GM10266 (cell line): ENCODE measurements around the gene TCEAL4.

Experiments used
- DNase-seq: peaks from one replicate; pipeline ENCODE4 v3.0.0; 2012; ENCODE audit errors: extremely low spot score
- CTCF ChIP-seq: IDR thresholded peaks from 2 replicates; pipeline ENCODE4 v1.5.1; 2012; ENCODE audit warnings: mild to moderate bottlenecking, low read depth; ENCODE audit not compliant: control insufficient read depth, insufficient read depth; ENCODE audit errors: missing control alignments

Gene TCEAL4

DNA sequence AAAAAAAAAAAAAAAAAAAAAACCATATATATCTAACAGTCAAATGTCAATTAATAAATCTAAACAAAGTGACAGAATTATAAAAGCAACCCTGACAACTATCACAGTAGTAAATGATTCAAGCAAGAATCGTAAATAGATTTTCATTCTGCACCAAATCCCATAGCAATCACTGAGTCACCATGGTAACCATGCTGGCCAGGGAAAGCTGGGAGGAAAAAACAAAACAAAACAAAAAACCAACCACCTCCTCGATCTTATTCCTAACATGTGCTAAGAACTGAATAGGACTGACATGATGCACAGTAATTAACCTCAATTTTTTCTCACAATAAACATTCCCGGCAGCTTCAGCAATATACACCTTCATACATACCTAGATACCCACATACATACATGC, 35.4 kb upstream of the TCEAL4 start:
- DNase-seq = no peak
- TF ChIP-seq CTCF = no peak

GRCh38 chrX:103550415-103551051, 34.8 kb upstream of the TCEAL4 start:
- TF ChIP-seq CTCF = no peak
- no peak for DNase-seq

GRCh38 chrX:103552236-103552635, 33.1 kb upstream of the TCEAL4 start:
- DNase-seq = no peak
- TF ChIP-seq CTCF = no peak

- no peak for TF ChIP-seq CTCF
- peak; percentile 44 for DNase-seq
Measured at GRCh38 chrX:103554687-103555424, 30.5 kb upstream of the TCEAL4 start.

GRCh38 chrX:103556963-103557612, 28.2 kb upstream of the TCEAL4 start:
- TF ChIP-seq CTCF = no peak
- DNase-seq = no peak

DNA sequence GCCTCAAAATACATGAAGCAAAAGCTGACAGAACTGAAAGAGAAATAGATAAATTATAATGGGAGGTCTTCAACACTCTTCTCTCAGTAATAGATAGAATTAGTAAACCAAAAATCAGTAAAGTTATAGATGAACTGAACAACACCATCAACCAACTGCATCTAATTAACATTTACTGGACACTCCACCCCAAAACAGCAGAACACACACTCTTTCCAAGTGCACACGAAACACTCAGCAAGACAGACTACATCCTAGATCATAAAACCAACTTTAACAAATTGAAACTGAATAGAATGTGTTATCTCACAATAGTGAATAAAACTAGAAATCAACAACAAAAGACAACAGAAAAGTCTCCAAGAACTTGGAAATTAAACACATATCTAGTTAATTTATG, 25.1 kb upstream of the TCEAL4 start:
- DNase-seq = no peak
- no peak for TF ChIP-seq CTCF

- TF ChIP-seq CTCF = no peak
- DNase-seq = no peak
Measured at GRCh38 chrX:103562801-103563200, 22.5 kb upstream of the TCEAL4 start.
